GM13976 (cell line): ENCODE results near the gene DSCAM.

Source experiments
- DNase-seq: peaks from one replicate; pipeline ENCODE4 v3.0.0; 2012; ENCODE audit warnings: low spot score
- CTCF ChIP-seq: IDR thresholded peaks from 2 replicates; pipeline ENCODE4 v1.5.1; 2012; ENCODE audit warnings: borderline replicate concordance, mild to moderate bottlenecking; ENCODE audit not compliant: insufficient read depth; ENCODE audit errors: extremely low read depth, missing control alignments, control extremely low read depth
- in situ Hi-C: fragments of 300-500 bp; cut with MboI; formaldehyde crosslinking; loops from one replicate; pipeline ENCODE4 v1.12.0; 2022; ENCODE audit warnings: low sequenced_read_pairs, mixed read lengths, inconsistent platforms; ENCODE audit not compliant: unreplicated experiment

The DSCAM gene

DNA sequence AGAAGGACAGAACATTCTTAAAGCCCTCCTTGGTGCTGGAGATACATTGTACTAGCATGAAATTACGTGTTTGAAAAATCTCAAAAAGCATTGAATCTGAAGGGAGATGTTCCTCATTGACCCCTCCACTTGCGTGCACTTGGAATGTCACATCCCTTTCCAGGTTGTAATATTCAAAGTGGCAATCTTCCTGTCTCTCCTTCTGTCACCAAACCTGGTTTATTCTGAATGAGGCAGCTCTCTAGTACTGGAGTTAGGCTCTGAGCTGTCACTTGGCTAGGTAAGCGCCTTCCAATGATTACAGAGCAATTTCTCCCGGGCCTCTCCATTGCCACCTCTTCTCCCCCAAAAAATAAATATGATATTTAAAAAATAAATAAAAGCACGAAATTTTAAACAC, 855 bp downstream of the DSCAM start:
- in situ Hi-C loops = no loop called here
- no peak for TF ChIP-seq CTCF
- no peak for DNase-seq

DNA sequence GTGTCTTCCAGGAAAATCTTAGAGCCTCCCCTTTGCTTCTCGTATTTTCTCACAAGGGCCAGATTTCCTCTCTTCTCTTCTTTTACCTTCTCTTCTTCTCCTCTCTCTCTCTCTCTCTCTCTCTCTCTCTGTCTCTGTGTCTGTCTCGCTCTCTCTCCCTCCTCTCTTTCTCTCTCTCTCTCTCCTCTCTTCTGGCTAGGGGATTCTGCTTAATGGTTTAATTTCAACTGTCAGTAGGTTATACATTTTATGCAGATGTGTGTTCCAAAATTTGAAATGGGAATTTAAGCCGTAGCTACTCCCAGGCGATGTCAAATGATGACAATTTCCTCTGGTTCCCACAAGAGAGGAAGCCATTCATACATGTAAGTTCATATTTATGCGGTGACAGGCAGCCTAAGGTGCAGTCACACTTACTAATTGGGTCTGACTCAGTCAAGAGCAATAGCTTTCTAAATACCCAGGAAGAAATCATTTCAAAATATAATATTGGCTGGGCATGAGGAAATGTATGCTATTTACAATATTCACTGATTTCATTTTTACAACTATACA, 1.4 kb downstream of the DSCAM start:
- in situ Hi-C loops = no loop called here
- no peak for DNase-seq
- no peak for TF ChIP-seq CTCF

GRCh38 chr21:40844935-40845334, 2.0 kb downstream of the DSCAM start:
- TF ChIP-seq CTCF = no peak
- no peak for DNase-seq
- in situ Hi-C loops = no loop called here

GRCh38 chr21:40842197-40842552, 4.8 kb downstream of the DSCAM start:
- in situ Hi-C loops = no loop called here
- no peak for TF ChIP-seq CTCF
- DNase-seq = no peak

DNA sequence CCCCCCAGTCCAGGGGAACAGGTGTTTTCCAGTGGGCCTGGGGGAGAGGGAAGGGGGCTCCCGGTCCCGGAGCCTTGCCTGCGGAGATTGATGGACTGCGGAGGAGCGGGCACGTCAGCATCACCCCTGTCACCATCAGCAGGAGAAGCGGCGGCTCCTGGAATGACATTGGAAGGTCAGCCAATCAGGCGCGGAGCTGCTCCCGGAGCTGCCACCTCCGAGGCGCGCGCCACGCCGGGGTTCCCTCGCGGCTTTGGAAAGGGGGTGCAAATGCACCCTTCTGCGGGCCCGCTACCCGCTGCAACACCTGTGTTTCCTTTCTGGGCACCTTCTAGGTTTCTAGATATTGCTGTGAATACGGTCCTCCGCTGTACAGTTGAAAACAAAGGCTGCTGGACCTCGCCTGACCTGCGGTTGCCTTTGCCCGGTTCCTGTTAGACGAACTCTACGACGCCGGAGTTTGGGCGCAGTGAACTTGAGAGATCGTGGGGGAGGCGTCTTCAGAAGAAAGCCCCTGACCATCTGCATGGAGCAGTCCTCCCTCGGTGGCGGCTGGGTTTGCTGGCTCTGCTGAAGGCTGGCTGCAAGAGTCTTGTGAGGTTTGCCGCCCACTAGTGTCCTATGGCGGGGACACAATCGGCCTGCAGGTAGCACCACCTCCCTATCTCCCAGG, 5.3 kb downstream of the DSCAM start:
- no peak for DNase-seq
- in situ Hi-C loops = no loop called here
- no peak for TF ChIP-seq CTCF

GRCh38 chr21:40840401-40841125, 6.4 kb downstream of the DSCAM start:
- no peak for DNase-seq
- in situ Hi-C loops = no loop called here
- no peak for TF ChIP-seq CTCF
